Measurements from ENCODE around the gene CCDC194. TPM values are rescaled to one million over a fixed set of nuclear protein-coding genes. Genes with fewer than 3 reads are reported as not detected.
A peak's percentile ranks its signal among the peaks of the same experiment; 100 is the strongest.

The CCDC194 gene
- total RNA-seq, 1 donor from 2014 or later, result not detected

DNA sequence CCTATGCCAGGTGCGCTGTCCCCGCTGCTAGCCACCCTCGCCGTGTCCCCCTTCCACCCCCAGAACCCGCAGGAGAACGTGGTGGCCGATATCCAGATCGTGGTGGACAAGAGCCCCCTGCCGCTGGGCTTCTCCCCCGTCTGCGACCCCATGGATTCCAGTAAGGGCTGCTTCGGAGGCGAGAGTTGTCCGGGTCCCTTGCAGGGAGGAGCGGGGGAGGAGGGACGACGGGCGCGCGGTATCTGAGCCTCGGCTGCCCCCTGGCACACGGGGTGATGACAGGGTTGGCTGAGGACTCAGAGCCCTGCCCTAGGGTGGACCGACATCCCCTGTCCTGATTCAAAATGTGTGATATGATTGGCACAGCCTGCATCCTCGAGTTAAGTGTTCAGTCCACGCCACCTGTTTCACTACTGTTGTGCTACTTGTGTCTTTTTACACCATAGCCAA, 26.5 kb upstream of the CCDC194 start:
- Mint-ChIP-seq H3K9me3 (no peaks in the 10 kb centered on the region), H3K27me3 (ENCODE audit: low read depth) (peaks cover 18% of the 10 kb centered on the region), H3K4me1 (peaks cover 18% of the 10 kb centered on the region), H3K36me3 (ENCODE audit: low read depth) (no peaks in the 10 kb centered on the region), H3K4me3 (peak overlapping the region; percentile 89), H3K27ac (ENCODE audit: unreplicated experiment) (peak overlapping the region; percentile 86)
- TF ChIP-seq, protein P1, sequence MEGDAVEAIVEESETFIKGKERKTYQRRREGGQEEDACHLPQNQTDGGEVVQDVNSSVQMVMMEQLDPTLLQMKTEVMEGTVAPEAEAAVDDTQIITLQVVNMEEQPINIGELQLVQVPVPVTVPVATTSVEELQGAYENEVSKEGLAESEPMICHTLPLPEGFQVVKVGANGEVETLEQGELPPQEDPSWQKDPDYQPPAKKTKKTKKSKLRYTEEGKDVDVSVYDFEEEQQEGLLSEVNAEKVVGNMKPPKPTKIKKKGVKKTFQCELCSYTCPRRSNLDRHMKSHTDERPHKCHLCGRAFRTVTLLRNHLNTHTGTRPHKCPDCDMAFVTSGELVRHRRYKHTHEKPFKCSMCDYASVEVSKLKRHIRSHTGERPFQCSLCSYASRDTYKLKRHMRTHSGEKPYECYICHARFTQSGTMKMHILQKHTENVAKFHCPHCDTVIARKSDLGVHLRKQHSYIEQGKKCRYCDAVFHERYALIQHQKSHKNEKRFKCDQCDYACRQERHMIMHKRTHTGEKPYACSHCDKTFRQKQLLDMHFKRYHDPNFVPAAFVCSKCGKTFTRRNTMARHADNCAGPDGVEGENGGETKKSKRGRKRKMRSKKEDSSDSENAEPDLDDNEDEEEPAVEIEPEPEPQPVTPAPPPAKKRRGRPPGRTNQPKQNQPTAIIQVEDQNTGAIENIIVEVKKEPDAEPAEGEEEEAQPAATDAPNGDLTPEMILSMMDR (conservative IDR thresholded peaks at IDR 0.05), result peak; percentile 20
- peak; percentile 22 for DNase-seq (ENCODE audit: low read depth, low spot score)

DNA sequence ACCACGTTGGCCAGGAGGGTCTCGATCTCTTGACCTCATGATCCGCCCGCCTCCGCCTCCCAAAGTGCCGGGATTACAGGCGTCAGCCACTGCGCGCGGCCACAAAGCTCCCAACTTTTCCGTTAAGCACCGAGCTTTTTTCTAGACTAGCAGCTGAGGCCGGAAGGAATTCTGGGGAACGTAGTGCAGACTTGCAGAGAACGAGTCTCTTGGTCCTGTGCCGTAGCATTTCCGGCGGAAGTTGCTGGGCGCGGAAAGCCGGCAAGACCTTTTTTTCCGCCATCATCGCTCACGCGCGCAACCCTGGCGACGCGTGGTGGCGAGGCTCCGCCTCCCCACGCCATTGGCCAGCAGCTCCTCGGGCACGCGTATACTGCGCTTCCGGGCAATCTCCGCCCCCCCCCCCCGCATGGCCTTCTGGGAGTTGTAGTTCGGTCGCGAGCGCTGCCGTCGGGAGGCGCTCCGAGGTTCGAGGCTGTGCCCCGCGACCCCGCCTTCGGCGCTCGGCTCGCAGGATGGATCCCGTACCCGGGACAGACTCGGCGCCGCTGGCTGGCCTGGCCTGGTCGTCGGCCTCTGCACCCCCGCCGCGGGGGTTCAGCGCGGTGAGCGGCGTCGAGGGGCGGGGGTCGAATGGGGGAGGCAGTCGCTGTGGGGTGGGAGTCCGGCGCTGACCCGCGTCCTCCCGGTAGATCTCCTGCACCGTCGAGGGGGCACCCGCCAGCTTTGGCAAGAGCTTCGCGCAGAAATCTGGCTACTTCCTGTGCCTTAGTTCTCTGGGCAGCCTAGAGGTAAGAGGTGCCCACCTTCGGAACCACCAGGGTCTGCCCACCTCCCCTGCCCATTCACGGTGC, 25.9 kb upstream of the CCDC194 start, which contains the start of gene MVB12A:
Gene MVB12A, plus strand, starts transcription at position 427 of the 854 bp plus-strand sequence. Its CDS starts 89 bp downstream, at position 516.
- H3K36me3 Mint-ChIP-seq (ENCODE audit: low read depth), result no peaks in the 10 kb centered on the region
- peaks cover 24% of the 10 kb centered on the region for H3K4me1 Mint-ChIP-seq
- no peaks in the 10 kb centered on the region for H3K9me3 Mint-ChIP-seq
- TF ChIP-seq, protein P1 (conservative IDR thresholded peaks at IDR 0.05), result no peak
- peak within 1 kb of the TSS; percentile 89 for H3K4me3 Mint-ChIP-seq
- H3K27me3 Mint-ChIP-seq (ENCODE audit: low read depth), result peaks cover 24% of the 10 kb centered on the region
- DNase-seq (ENCODE audit: low read depth, low spot score), result peak; percentile 89
- peak within 1 kb of the TSS; percentile 96 for H3K27ac Mint-ChIP-seq (ENCODE audit: unreplicated experiment)

DNA sequence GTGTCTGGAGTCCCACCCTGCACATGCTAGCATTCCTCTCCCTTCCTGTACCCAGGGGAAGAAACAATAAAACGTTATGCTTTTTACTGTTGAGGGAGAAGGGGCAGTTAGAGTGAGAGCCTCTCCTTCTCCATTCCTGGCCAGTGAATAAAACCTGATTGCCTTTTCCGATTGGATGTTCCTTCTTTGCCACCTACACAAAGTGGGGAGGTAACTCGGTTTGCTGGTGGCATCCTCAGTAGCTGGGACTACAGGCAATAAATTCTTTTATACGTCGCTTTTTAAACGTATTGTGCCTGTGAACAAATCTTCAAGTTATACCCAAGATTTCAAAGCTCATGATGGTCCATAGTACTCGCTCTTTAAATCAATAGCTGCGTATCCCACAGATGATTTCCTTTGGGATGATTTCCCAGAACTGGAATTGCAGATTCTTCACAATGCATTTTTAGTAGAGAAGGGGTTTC, 25.2 kb upstream of the CCDC194 start:
- DNase-seq (ENCODE audit: low read depth, low spot score), result no peak
- Mint-ChIP-seq H3K27me3 (ENCODE audit: low read depth) (peaks cover 25% of the 10 kb centered on the region), H3K36me3 (ENCODE audit: low read depth) (no peaks in the 10 kb centered on the region), H3K9me3 (no peaks in the 10 kb centered on the region), H3K4me1 (peaks cover 24% of the 10 kb centered on the region), H3K27ac (ENCODE audit: unreplicated experiment) (peak overlapping the region; percentile 96), H3K4me3 (peak overlapping the region; percentile 89)
- TF ChIP-seq, protein P1 (conservative IDR thresholded peaks at IDR 0.05), result no peak

DNA sequence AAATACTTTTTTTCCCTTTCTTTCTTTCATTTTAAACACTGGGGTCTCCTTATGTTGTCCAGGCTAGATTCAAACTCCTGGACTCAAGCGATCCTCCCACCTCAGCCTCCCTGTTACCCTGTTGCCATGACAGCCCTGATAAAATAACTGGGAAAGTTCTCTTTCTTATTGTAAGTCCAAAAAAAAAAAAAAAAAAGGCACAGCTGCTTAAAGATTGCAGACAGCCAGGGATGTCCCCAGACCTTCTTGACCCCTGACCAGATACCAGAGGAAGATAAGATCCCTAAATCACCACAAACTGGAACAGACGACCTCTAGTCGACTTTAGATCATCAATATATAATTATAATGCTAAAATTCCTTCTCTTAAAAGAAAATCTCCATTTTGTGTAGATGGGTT, 24.7 kb upstream of the CCDC194 start:
- Mint-ChIP-seq H3K36me3 (ENCODE audit: low read depth) (no peaks in the 10 kb centered on the region), H3K4me3 (peak overlapping the region; percentile 89), H3K27ac (ENCODE audit: unreplicated experiment) (no peak overlapping the region), H3K4me1 (peaks cover 24% of the 10 kb centered on the region), H3K9me3 (no peaks in the 10 kb centered on the region), H3K27me3 (ENCODE audit: low read depth) (peaks cover 28% of the 10 kb centered on the region)
- no peak for DNase-seq (ENCODE audit: low read depth, low spot score)
- TF ChIP-seq, protein P1 (conservative IDR thresholded peaks at IDR 0.05), result no peak

DNA sequence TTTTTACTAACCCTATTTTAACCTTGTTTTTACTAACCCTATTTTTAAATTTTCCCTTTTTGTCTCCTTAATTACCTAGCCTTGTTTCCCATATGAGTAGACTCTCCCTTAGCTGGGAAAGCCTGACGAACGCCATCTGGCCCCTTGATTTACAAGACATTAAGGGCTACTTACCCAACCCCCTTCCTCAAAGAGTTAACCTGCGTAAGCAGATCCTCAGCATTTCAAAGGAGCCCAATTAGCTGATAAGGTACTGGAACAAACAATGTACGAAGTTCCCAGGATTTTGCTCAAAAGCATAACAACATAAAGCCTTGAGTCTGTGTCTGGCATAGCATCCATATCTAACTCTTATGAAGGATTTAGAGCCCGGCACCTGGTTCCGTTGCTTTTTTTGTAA, 21.1 kb upstream of the CCDC194 start:
- Mint-ChIP-seq H3K27me3 (ENCODE audit: low read depth) (peaks cover 36% of the 10 kb centered on the region), H3K9me3 (no peaks in the 10 kb centered on the region), H3K4me1 (peaks cover 28% of the 10 kb centered on the region), H3K36me3 (ENCODE audit: low read depth) (no peaks in the 10 kb centered on the region), H3K27ac (ENCODE audit: unreplicated experiment) (no peak overlapping the region), H3K4me3 (no peak overlapping the region)
- TF ChIP-seq, protein P1 (conservative IDR thresholded peaks at IDR 0.05), result no peak
- no peak for DNase-seq (ENCODE audit: low read depth, low spot score)
